NCI-H82 treated with DMSO at 0.1 percent for 48 hours (cell line): ENCODE measurements around the gene C11orf97.
A peak's percentile ranks its signal among the peaks of the same experiment; 100 is the strongest.
"Not testable (repeated sequence)": the region's sequence is repeated elsewhere in the genome, so short reads cannot be mapped to it uniquely, and the experiment has no call there.

Experiments used
- DNase-seq: peaks from one replicate; lab custom pipeline; 2025; ENCODE audit not compliant: unreplicated experiment; lab: John Stamatoyannopoulos, UW

C11orf97 gene

DNA sequence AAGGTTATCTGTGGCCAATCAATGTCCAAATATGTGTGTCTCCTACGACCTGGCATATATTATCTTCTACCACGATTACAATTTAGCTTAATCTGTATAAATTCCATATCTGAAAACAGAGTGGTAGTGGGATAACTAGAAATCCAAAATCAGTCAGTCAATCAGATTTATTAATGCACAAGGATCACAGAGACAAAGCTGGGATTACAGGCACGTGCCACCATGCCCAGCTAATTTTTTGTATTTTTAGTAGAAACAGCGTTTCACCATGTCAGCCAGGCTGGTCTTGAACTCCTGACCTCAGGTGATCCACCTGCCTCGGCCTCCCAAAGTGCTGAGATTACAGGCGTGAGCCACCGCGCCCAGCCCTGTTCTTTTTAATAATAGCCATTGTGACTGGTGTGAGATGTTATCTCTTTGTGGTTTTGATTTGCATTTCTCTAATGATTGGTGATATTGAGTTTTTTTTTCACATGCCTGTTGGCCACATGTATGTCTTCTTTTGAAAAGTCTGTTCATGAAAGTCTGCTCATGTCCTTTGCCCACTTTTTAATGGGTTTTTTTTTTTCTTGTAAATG is 43.6 kb downstream of the C11orf97 start:
- not testable (repeated sequence) for DNase-seq

- no peak for DNase-seq
Measured at GRCh38 chr11:94557421-94557820, 45.2 kb downstream of the C11orf97 start.

DNA sequence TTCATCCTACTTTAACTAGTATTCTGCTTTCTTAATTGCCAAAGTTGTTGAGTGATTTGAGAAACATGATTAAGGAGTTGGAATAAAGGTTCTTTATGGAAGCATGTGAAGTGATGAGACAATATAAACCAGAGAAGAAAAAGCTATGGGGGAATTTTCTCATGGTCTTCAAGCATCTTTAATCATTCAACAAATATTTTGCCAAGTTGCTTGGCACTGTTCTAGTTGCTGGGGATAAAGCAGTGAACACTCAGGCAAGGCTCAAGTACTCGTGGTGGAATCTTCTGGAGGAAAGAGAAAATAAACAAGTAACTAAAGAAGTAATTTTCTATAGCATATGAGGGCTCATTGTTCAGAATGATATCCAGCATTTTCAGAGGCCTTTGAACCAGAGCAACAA is 45.7 kb downstream of the C11orf97 start:
- no peak for DNase-seq

DNA sequence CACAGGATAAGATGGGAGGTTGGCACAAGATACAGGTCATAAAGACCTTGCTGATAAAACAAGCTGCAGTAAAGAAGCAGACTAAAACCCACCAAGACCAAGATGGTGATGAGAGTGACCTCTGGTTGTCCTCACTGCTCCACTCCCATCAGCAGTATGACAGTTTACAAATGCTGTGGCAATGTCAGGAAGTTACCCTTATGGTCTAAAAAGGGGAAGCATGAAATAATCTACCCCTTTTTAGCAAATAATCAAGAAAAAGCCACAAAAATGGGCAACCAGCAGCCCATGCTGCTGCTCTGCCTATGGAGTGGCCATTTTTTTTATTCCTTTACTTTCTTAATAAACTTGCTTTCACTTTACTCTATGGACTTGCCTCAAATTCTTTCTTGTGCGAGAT is 46.2 kb downstream of the C11orf97 start:
- no peak for DNase-seq

- DNase-seq: peak; percentile 22
Measured at GRCh38 chr11:94558932-94559331, 46.7 kb downstream of the C11orf97 start.

DNA sequence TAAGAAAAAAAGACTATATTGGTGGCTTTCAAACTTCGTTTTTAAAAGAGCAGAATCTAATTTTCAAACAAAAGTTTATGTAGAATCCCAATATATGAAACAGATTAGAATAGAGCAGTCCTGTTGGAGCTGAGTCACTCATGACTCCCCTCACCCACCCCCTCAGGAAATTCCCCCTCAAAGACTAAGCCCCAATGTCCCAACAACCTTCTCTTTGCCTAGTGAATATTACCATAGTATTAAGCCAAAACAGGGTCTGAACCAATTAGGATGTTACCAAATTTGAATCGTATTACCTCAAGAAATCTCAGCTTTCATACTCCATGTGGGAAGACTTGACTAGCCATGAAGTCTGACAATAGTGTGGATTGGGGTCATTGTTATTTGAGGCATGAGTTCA is 47.1 kb downstream of the C11orf97 start:
- no peak for DNase-seq

DNA sequence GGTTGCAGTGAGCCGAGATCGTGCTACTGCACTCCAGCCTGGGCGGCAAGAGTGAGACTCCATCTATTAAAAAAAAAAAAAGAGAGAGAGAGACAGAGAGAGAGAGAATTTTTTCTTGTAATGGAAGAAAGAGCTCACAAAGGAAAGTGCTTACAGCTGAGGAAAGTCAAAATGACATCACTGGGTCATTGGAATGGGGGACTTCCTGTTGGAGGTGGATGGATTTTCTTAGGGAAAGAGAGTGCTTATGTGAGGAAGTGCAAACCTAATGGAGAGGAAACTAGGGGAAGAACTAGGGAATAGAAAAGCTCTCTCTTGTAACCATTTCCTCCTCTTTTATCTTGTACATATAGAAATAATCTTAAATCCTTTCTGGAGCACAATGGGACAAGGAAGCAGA is 48.6 kb downstream of the C11orf97 start:
- DNase-seq: no peak

GRCh38 chr11:94563176-94563847 is 51.1 kb downstream of the C11orf97 start:
- no peak for DNase-seq

GRCh38 chr11:94563848-94564467 is 51.7 kb downstream of the C11orf97 start:
- DNase-seq: no peak

- DNase-seq: no peak
Measured at GRCh38 chr11:94567181-94567670, 55.0 kb downstream of the C11orf97 start, which contains the start of gene PIWIL4. TSS of gene PIWIL4 (plus strand) at chr11:94567368. CDS start at chr11:94567519, 151 bp downstream.

GRCh38 chr11:94568200-94568599 is 55.9 kb downstream of the C11orf97 start:
- DNase-seq: no peak

- no peak for DNase-seq
Measured at GRCh38 chr11:94568717-94569116, 56.5 kb downstream of the C11orf97 start.

- DNase-seq: not testable (repeated sequence)
Measured at GRCh38 chr11:94572975-94573374, 60.7 kb downstream of the C11orf97 start.

GRCh38 chr11:94574193-94574961 is 62.1 kb downstream of the C11orf97 start:
- no peak for DNase-seq

DNA sequence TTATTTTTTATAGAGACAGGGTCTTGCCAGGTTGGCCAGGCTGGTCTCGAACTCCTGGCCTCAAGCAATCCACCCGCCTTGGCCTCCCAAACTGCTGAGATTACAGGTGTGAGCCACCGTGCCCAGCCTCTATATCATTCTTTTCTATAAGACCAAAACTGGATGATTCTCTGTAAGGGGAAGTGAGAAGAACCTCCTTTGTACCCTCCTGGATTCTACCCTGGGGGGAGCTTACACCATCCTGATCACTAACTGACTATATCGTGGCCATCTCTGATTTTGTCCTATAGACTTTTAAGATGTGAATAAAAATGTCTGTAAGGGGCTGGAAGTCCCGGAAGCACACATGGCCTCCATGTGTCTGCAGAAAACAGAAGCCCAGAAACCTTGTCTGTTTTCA is 64.0 kb downstream of the C11orf97 start:
- DNase-seq: no peak

DNA sequence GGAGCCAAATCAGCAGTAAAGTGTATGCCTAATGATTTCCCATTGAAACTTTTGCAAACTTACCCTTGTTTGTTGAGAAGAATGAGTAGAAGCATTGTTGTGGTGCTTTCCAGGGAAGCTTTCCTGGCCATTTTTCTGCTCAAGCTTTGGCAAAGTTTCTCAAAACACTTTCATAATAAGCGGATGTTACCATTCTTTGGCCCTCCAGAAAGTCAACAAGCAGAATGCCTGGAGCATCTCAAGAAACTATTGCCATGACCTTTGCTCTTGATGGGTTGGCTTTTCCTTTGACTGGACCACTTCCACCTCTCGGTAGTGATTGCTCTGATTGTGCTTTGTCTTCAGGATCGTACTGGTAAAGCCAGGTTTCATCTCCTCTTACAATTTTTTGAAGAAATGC is 65.6 kb downstream of the C11orf97 start:
- DNase-seq: no peak
